ENCODE measurements around the gene RPS6KA2.

GRCh38 chr6:166483573-166484250, 143.3 kb downstream of the RPS6KA2 start:
- no peak for TF ChIP-seq CTCF (optimal IDR thresholded peaks at IDR 0.05 in 1 of 3, IDR thresholded peaks at IDR 0.05 in 1 of 3, conservative IDR thresholded peaks at IDR 0.05 in 1 of 3; ENCODE audit: extremely low read depth in 1 of 3, insufficient read depth in 2 of 3, low read length in 3 of 3)
- no peak for TF ChIP-seq EZH2 (IDR thresholded peaks at IDR 0.05; ENCODE audit: low read length)
